GM18505 (cell line): ENCODE measurements around the gene PTPRQ.

Experiments
- ATAC-seq: cut with Tn5 transposase; IDR thresholded peaks from one replicate; pipeline ENCODE4 v1.9.1; 2021; ENCODE audit not compliant: unreplicated experiment
- POLR2A ChIP-seq: IDR thresholded peaks from 4 replicates; pipeline ENCODE4 v1.6.1; 2011; ENCODE audit warnings: borderline replicate concordance; ENCODE audit not compliant: insufficient read depth, insufficient read length; ENCODE audit errors: extremely low read depth

PTPRQ gene

DNA sequence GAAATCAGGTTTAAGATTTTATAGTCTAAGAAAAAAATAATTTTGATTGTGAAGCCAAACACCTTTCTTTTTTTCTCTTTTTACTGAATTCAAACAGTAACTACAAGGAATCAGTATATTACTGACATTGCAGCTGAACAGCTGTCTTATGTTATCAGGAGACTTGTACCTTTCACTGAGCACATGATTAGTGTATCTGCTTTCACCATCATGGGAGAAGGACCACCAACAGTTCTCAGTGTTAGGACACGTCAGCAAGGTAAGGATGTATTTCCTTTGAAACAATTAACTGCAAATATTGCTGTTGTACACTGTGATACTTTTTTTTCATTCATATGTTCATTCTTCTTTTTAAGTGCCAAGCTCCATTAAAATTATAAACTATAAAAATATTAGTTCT, 50.8 kb downstream of the PTPRQ start:
- TF ChIP-seq POLR2A: no peak
- ATAC-seq: no peak

- ATAC-seq: no peak
- no peak for TF ChIP-seq POLR2A
These were observed 54.2 kb downstream of the PTPRQ start for GRCh38 chr12:80498059-80498728.

- ATAC-seq: peak; percentile 97
- no peak for TF ChIP-seq POLR2A
These were observed 60.5 kb downstream of the PTPRQ start for GRCh38 chr12:80504389-80505163.

GRCh38 chr12:80509781-80510556, 65.9 kb downstream of the PTPRQ start:
- ATAC-seq: no peak
- no peak for TF ChIP-seq POLR2A

DNA sequence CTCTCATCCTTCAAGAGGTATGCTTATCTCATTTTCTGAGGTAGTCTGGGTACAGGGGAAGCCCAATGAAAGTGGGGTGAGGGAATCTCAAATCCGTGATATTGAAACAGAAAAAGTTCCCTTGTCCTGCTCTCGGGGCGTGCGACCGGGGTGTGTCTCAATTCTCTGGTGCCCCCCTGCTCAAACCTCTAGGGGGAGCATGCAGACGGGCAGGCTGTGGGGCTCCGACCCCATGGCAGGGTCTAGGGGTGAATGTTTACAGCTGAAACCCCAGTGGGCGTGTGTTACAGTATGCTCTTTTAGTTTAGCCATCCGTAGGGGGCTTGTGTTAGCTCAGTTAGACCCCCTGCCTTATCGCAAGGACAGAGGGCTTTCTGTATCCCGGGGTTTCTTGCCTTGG, 68.7 kb downstream of the PTPRQ start:
- no peak for ATAC-seq
- TF ChIP-seq POLR2A: no peak

DNA sequence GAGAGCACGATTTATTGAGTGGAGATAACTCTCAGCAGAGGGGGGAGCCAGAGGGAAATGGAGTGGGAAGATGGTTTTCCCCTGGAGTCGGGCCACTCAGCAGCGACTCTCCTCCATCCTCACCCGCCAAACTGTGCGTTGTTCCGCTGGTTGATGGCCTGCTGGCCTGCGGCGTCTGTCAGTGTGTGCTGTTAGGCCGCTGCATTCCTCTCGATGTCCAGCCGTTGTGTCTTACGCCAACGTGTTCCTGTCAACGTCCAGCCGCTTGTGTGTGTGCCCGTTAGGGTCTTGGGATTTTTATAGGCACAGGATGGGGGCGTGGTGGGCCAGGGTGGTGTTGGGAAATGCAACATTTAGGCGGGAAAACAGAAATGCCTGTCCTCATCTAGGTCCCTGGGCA, 69.2 kb downstream of the PTPRQ start:
- TF ChIP-seq POLR2A: no peak

GRCh38 chr12:80517655-80518054, 73.6 kb downstream of the PTPRQ start:
- no peak for ATAC-seq
- no peak for TF ChIP-seq POLR2A

More for the DNA sequence above, 69.2 kb downstream of the PTPRQ start:
- ATAC-seq: no peak

- TF ChIP-seq POLR2A: no peak
- no peak for ATAC-seq
These were observed 87.6 kb downstream of the PTPRQ start for GRCh38 chr12:80531646-80532045.

DNA sequence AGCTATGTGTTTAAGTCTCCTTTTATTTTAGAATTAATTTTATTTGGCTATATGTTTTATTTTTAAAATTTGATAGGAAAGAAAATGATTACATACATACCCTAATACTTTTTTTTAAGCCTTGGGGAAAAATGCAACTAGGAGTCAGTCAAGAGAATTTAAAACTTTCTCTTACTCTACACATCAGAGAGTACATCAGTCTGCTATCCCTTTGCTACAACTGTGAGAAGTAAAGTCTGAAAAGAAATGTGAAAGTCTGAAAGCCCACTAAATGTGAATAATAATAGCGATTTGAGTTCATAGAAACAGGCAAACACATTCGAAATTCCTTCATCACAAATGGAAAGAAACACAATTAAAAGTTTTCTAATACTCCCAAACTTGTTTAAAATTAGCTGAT, 95.0 kb downstream of the PTPRQ start:
- ATAC-seq: no peak
- TF ChIP-seq POLR2A: no peak

DNA sequence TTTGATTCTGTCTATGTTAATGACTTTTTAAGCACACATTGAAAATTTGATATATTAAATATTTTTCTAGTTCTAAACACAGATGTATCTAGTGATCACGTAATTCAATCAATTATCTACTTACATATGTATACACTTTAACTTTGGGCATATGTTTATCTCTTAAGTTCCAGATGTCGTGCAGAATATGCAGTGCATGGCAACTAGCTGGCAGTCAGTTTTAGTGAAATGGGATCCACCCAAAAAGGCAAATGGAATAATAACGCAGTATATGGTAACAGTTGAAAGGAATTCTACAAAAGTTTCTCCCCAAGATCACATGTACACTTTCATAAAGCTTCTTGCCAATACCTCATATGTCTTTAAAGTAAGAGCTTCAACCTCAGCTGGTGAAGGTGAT, 105.3 kb downstream of the PTPRQ start:
- no peak for TF ChIP-seq POLR2A
- no peak for ATAC-seq

- no peak for TF ChIP-seq POLR2A
- no peak for ATAC-seq
These were observed 107.9 kb downstream of the PTPRQ start for GRCh38 chr12:80551897-80552296.

DNA sequence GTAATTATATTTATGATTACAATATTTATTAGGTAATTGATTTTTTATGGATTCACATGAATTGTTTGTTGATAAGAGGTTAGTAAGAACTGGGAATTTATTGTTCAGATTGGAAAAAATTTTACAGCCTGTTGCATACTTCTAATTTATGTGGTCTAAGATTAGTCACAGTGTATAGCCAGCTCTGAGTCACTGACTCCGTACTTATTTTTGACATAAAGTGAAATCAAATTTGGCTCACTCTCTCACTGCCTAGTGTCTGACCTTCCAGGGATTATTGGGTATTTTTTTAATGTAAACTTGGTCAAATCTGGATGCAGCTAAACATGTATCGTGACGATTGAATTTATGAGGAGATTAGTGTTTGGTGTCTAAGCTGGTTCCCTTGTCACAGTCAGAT, 109.3 kb downstream of the PTPRQ start:
- ATAC-seq: no peak
- no peak for TF ChIP-seq POLR2A

DNA sequence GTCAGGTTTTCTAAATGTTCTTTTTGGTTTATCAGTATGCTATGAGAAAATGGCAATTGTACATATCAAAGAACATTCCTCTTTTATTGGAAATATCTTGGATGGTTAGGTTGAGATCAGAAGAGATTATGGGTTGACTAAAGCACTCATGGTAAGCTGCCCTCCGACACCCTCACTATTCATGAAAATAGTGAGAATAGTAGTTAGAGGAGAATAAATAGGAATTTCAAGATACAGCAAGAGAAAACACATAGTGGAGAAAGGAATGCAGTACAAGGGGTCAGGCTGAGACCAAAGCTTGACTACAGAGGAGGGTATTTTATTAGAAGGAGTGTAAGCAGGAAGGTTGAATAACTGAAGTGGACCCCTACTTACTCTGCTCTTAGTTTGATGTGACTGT, 112.5 kb downstream of the PTPRQ start:
- TF ChIP-seq POLR2A: no peak
- ATAC-seq: no peak
